IMR-90 (cell line): ENCODE data around the gene ZNHIT2. TPM values are rescaled to one million over a fixed set of nuclear protein-coding genes. Genes with fewer than 3 reads are reported as not detected.

Experiments used
- ATAC-seq: fragments of 200-7000 bp; cut with Tn5 transposase; 2 replicates; pipeline ENCODE4 v1.9.1; 2020; ENCODE audit warnings: low read depth, mild to moderate bottlenecking, moderate library complexity
- BruUV-seq: library from RNA; stranded (reverse); fragments of 400-500 nt; replicated peaks from 2 replicates; lab custom pipeline; 2021; lab: Mats Ljungman, UMichigan
- CTCF ChIA-PET: fragments of 300-600 bp; formaldehyde crosslinking; extraction: SDS; loops from one replicate; lab custom pipeline; 2021; ENCODE audit warnings: antibody characterized with exemption; lab: Yijun Ruan, JAX
- POLR2A ChIA-PET: fragments of 300-600 bp; sonication (Branson Sonifier 250); formaldehyde crosslinking; loops from one replicate; lab custom pipeline; 2022; ENCODE audit warnings: antibody characterized with exemption; ENCODE audit not compliant: unreplicated experiment; lab: Charles Lee
- DNase-seq: peaks from one replicate; pipeline ENCODE4 v3.0.0; 2013
- H2AFZ ChIP-seq: replicated peaks from 2 replicates; pipeline ENCODE3; 2013; ENCODE audit warnings: low read length, mild to moderate bottlenecking; ENCODE audit not compliant: poor library complexity
- H2AK5ac ChIP-seq: 2 replicates; pipeline ENCODE4 v1.6.1; 2013; ENCODE audit warnings: low read depth, low read length, inconsistent platforms
- H2AK9ac ChIP-seq: replicated peaks from 2 replicates; pipeline ENCODE3; 2013; ENCODE audit warnings: mild to moderate bottlenecking, low read depth, low read length, moderate library complexity; ENCODE audit not compliant: poor library complexity
- H2BK120ac ChIP-seq: 2 replicates; pipeline ENCODE4 v1.6.1; 2013; ENCODE audit warnings: low read depth, low read length, inconsistent platforms
- H2BK15ac ChIP-seq: 3 replicates; pipeline ENCODE4 v1.6.1; 2013; ENCODE audit warnings: low read depth, low read length, inconsistent platforms
- H2BK20ac ChIP-seq: 2 replicates; pipeline ENCODE4 v1.6.1; 2013; ENCODE audit warnings: low read depth, mild to moderate bottlenecking, inconsistent platforms, low read length, moderate library complexity
- H2BK5ac ChIP-seq: 2 replicates; pipeline ENCODE4 v1.6.1; 2013; ENCODE audit warnings: mild to moderate bottlenecking, low read depth, low read length, inconsistent platforms; ENCODE audit not compliant: poor library complexity, severe bottlenecking
- H3K14ac ChIP-seq: replicated peaks from 2 replicates; pipeline ENCODE4 v1.6.1; 2013; ENCODE audit warnings: low read depth, low read length, inconsistent platforms
- H3K18ac ChIP-seq: 2 replicates; pipeline ENCODE4 v1.6.1; 2013; ENCODE audit warnings: low read depth, low read length, control low read depth
- H3K23ac ChIP-seq: 2 replicates; pipeline ENCODE4 v1.6.1; 2013; ENCODE audit warnings: low read depth, low read length, inconsistent platforms
- H3K27ac ChIP-seq: 2 replicates; pipeline ENCODE4 v1.5.1; 2013; ENCODE audit warnings: mild to moderate bottlenecking, control low read depth, low read length; ENCODE audit not compliant: insufficient read depth
- H3K27me3 ChIP-seq: 2 replicates; pipeline ENCODE4 v1.6.1; 2013; ENCODE audit warnings: low read length; ENCODE audit not compliant: control insufficient read depth, insufficient read depth
- H3K36me3 ChIP-seq: 2 replicates; pipeline ENCODE4 v1.6.1; 2013; ENCODE audit warnings: low read length, mixed read lengths; ENCODE audit not compliant: control insufficient read depth, insufficient read depth
- H3K4ac ChIP-seq: 2 replicates; pipeline ENCODE4 v1.6.1; 2013; ENCODE audit warnings: low read depth, low read length, inconsistent platforms
- H3K4me1 ChIP-seq: 2 replicates; pipeline ENCODE4 v1.6.1; 2013; ENCODE audit warnings: low read length, mixed read lengths; ENCODE audit not compliant: control insufficient read depth, insufficient read depth
- H3K4me2 ChIP-seq: 2 replicates; pipeline ENCODE4 v1.6.1; 2013; ENCODE audit warnings: low read depth, mild to moderate bottlenecking, control low read depth, low read length, moderate library complexity
- H3K4me3 ChIP-seq: 2 replicates; pipeline ENCODE4 v1.5.1; 2013; ENCODE audit warnings: low read depth, mild to moderate bottlenecking, control low read depth, low read length, moderate library complexity; ENCODE audit not compliant: insufficient read depth
- H3K56ac ChIP-seq: 2 replicates; pipeline ENCODE4 v1.6.1; 2013; ENCODE audit warnings: low read length, inconsistent platforms; ENCODE audit not compliant: insufficient read depth; ENCODE audit errors: extremely low read depth
- H3K79me1 ChIP-seq, 2 experiments: 2 replicates each; pipeline ENCODE4 v1.6.1; 2013; ENCODE audit warnings: low read length in 2 of 2, inconsistent platforms in 1 of 2, low read depth in 1 of 2
- H3K9ac ChIP-seq: 2 replicates; pipeline ENCODE4 v1.6.1; 2013; ENCODE audit warnings: low read depth, low read length, control low read depth
- H3K9me1 ChIP-seq: 2 replicates; pipeline ENCODE4 v1.6.1; 2013; ENCODE audit warnings: low read length, inconsistent platforms; ENCODE audit not compliant: insufficient read depth
- H3K9me3 ChIP-seq: 2 replicates; pipeline ENCODE4 v1.6.1; 2013; ENCODE audit warnings: low read length; ENCODE audit not compliant: control insufficient read depth, insufficient read depth
- H4K20me1 ChIP-seq: 2 replicates; pipeline ENCODE4 v1.6.1; 2013; ENCODE audit warnings: low read length, inconsistent platforms; ENCODE audit not compliant: insufficient read depth
- H4K5ac ChIP-seq: 2 replicates; pipeline ENCODE4 v1.6.1; 2013; ENCODE audit warnings: mild to moderate bottlenecking, low read depth, low read length, control low read depth
- H4K8ac ChIP-seq, 2 experiments: 2 replicates each; pipeline ENCODE4 v1.6.1; 2013; ENCODE audit warnings: low read depth in 2 of 2, low read length in 2 of 2, control low read depth in 1 of 2, inconsistent platforms in 1 of 2
- H4K91ac ChIP-seq: 2 replicates; pipeline ENCODE4 v1.6.1; 2013; ENCODE audit warnings: low read depth, low read length, inconsistent platforms; ENCODE audit not compliant: insufficient read depth
- BHLHE40 ChIP-seq: fragments of 150-350 bp; IDR thresholded peaks from 2 replicates; pipeline ENCODE4 v1.6.1; 2016; ENCODE audit warnings: mild to moderate bottlenecking, low read depth, low read length
- CEBPB ChIP-seq: IDR thresholded peaks from 2 replicates; pipeline ENCODE4 v1.6.1; 2012; ENCODE audit warnings: low read depth, low read length, improper control_type of control experiment
- CHD1 ChIP-seq: IDR thresholded peaks from 2 replicates; pipeline ENCODE4 v1.6.1; 2012; ENCODE audit warnings: low read depth, low read length, improper control_type of control experiment
- FOS ChIP-seq: fragments of 150-350 bp; IDR thresholded peaks from 2 replicates; pipeline ENCODE4 v1.6.1; 2016; ENCODE audit warnings: low read depth, low read length
- MAZ ChIP-seq: IDR thresholded peaks from 2 replicates; pipeline ENCODE4 v1.6.1; 2012; ENCODE audit warnings: low read depth, mild to moderate bottlenecking, low read length, improper control_type of control experiment, moderate library complexity, borderline replicate concordance
- MXI1 ChIP-seq: IDR thresholded peaks from 2 replicates; pipeline ENCODE4 v1.6.1; 2012; ENCODE audit warnings: low read depth, mild to moderate bottlenecking, low read length, moderate library complexity, borderline replicate concordance
- NFE2L2 ChIP-seq: fragments of 150-350 bp; IDR thresholded peaks from 2 replicates; pipeline ENCODE4 v1.6.1; 2016; ENCODE audit warnings: low read depth, mild to moderate bottlenecking, low read length
- POLR2A ChIP-seq: IDR thresholded peaks from 2 replicates; pipeline ENCODE4 v1.6.1; 2012; ENCODE audit warnings: mild to moderate bottlenecking, low read depth, low read length
- RAD21 ChIP-seq: IDR thresholded peaks from 2 replicates; pipeline ENCODE4 v1.6.1; 2012; ENCODE audit warnings: low read length, improper control_type of control experiment
- RCOR1 ChIP-seq: IDR thresholded peaks from 2 replicates; pipeline ENCODE4 v1.6.1; 2012; ENCODE audit warnings: mild to moderate bottlenecking, low read length, improper control_type of control experiment; ENCODE audit not compliant: insufficient replicate concordance
- RFX5 ChIP-seq: IDR thresholded peaks from 2 replicates; pipeline ENCODE4 v1.8.0; 2012; ENCODE audit warnings: low read depth, mild to moderate bottlenecking, low read length, moderate library complexity
- SMC3 ChIP-seq: fragments of 150-350 bp; IDR thresholded peaks from 2 replicates; pipeline ENCODE4 v1.6.1; 2016; ENCODE audit warnings: low read depth, mild to moderate bottlenecking, antibody characterized with exemption, low read length, moderate library complexity
- WGBS, 2 experiments: methylation state at CpG; one replicate each; pipeline versions ENCODE4 v1.1.5 to v1.1.7; 2013; ENCODE audit warnings: missing lambda C conversion rate in 2 of 2; ENCODE audit not compliant: insufficient read length in 1 of 2; ENCODE audit errors: extremely low coverage in 2 of 2; 5-methylcytosine and 5-hydroxymethylcytosine counted together
- dilution Hi-C: fragments of 300-500 bp; cut with HindIII; formaldehyde crosslinking; loops from one replicate; pipeline ENCODE4 v1.14.3; 2018; ENCODE audit warnings: low sequenced_read_pairs; ENCODE audit not compliant: unreplicated experiment
- in situ Hi-C: fragments of 300-500 bp; cut with MboI; formaldehyde crosslinking; loops from 3 replicates; pipeline ENCODE4 v1.14.3; 2019; ENCODE audit warnings: low sequenced_read_pairs, inconsistent platforms, mixed read lengths
- intact Hi-C: fragments of 100-400 bp; cut with micrococcal nuclease; formaldehyde crosslinking; loops from 2 replicates; pipeline ENCODE4 v1.10.0; 2022
- polyA plus RNA-seq, 3 experiments: library from polyadenylated mRNA; depleted of rRNA; stranded (reverse); fragments of >200 nt; gene quantifications; 2 replicates each; pipeline ENCODE4 v1.2.3, GENCODE V29; 2012; ENCODE audit warnings: low replicate concordance in 1 of 3
- total RNA-seq: library from RNA; depleted of rRNA; stranded (reverse); fragments of >200 nt; gene quantifications from 2 replicates; pipeline ENCODE4 v1.2.3, GENCODE V29; 2012
- TF ChIP-seq, protein P1 (sequence below): fragments of 150-350 bp; IDR thresholded peaks from 2 replicates; pipeline ENCODE4 v1.6.1; 2017; ENCODE audit warnings: mild to moderate bottlenecking, antibody characterized with exemption, low read length, low read depth

ZNHIT2 gene
- total and polyA plus RNA-seq, 2 of the 4 experiments (the other 2 are of a cell fraction) = 3.9 to 5.9 TPM

DNA sequence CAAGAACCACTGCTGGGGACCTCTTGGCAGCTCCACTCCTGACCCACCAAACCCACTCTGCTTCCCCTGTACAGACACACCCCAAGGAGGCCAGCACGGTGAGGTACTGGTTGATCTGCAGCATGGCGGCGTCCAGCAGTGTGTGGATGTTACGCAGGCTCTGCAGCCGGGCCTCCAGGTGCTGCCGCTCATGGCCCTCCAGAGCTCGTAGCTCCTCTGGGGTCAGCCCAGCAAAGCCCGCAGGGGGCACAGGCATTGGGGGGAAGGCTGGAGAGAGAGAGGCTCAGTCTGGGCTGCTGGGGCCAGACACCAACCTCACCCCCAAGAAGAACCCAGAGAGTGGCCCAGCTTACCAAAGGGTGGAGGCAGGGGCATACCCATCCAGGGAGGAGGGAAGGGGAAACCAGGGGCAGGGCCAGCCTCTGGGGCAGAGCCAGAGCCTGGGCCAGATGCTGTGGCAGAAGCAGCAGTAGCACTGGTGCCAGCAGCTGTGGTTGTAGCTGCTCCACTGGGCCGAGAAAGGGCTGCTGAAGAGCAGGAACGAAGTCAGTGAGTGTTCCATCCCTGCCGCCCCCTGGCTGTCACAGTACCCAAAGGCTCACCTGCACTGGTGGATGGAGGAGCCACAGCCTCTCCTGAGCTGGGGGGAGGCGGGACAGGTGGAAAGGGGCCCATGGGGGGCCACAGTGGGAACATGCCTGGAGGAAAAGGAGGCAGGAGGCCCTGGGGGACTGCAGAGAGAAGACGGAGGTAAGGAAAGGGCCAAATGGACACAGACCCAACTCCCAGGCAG, 12.3 kb upstream of the ZNHIT2 start (continued):
- TF ChIP-seq MXI1 = no peak

DNA sequence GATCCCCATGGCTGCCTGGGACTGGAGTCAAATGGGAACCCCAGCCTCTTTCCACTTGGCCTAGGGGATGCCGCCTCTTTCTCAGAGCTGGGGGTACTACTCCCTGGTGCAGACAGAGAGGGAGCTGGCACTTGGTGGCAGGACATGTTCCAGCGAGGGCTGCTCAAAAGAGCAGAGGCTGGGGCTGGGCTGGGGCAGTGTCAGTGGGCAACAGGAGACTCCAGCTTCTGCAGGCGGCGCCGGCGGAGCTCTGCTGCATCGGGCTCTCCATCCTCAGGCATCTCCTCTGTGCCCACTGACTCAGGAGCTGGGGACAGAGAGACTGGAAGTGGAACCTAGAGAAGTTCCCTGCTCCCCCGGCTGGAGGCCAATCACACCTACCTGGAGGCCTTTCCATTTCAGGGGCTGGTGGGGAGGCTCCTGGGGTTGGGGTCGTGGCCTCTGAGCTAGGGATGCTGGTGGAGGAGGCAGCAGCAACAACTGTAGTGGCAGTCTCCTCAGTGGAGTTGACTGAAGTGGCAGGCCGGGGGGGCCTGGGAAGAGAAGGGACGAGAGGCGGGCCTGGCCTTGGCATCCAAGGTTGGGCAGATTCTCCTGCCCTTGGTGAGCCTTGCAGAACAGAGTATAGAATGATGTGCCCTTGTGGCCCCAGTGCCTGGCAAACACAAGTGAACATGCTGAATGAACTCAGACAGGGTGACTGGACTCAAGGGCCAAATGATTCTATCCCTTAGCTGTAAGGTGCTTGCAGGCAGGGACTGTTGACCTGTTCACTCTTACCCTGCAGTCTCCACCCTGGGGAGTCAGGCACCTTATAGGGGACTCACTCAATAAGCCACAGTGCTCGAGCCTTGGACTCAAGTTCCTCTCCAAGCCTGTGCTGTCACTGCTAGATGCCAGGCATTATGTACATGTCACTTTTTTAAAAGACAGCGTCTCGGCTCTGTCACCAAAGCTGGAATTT, 11.0 kb upstream of the ZNHIT2 start:
- Histone ChIP-seq H3K9me1 (peaks cover 11% of the 10 kb centered on the region), H2BK20ac (no peak overlapping the region), H3K4me2 (no peak overlapping the region), H2BK5ac (no peak overlapping the region), H3K9ac (no peak overlapping the region), H3K36me3 (peaks cover 80% of the 10 kb centered on the region), H4K8ac (no peak overlapping the region), H3K4me3 (no peak overlapping the region), H3K27me3 (no peaks in the 10 kb centered on the region), H2AK9ac (no peak overlapping the region), H3K4ac (no peak overlapping the region), H2BK15ac (no peak overlapping the region), H2AFZ (no peak overlapping the region), H2BK120ac (no peak overlapping the region), H3K18ac (no peak overlapping the region), H3K79me1 (peaks cover 25 to 62% of the 10 kb centered on the region in 2 experiments), H3K4me1 (peaks cover 6% of the 10 kb centered on the region; the same call in 1 of the 2 replicates), H3K14ac (no peak overlapping the region), H4K5ac (no peak overlapping the region), H4K20me1 (peaks cover 26% of the 10 kb centered on the region), H3K56ac (no peak overlapping the region), H4K91ac (no peak overlapping the region), H3K9me3 (no peaks in the 10 kb centered on the region), H2AK5ac (no peak overlapping the region), H3K23ac (no peak overlapping the region), H3K27ac (no peak overlapping the region)
- intact Hi-C loops = no loop called here
- 90% methylated on average over 2 of the region's 15 CpGs; no CpG with 5 or more reads in 1 of the 2 experiments for WGBS, 2 experiments
- ATAC-seq = no peak
- POLR2A ChIA-PET = no interaction called here
- dilution Hi-C loops = no loop called here
- DNase-seq = no peak
- CTCF ChIA-PET = no interaction called here
- BruUV-seq = no TSS peak
- in situ Hi-C loops = no loop called here
- no peak for TF ChIP-seq RFX5
- no peak for TF ChIP-seq FOS
- no peak for TF ChIP-seq POLR2A
- TF ChIP-seq, protein P1, sequence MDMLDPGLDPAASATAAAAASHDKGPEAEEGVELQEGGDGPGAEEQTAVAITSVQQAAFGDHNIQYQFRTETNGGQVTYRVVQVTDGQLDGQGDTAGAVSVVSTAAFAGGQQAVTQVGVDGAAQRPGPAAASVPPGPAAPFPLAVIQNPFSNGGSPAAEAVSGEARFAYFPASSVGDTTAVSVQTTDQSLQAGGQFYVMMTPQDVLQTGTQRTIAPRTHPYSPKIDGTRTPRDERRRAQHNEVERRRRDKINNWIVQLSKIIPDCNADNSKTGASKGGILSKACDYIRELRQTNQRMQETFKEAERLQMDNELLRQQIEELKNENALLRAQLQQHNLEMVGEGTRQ = no peak
- TF ChIP-seq BHLHE40 = no peak
- no peak for TF ChIP-seq MAZ
- no peak for TF ChIP-seq RAD21
- no peak for TF ChIP-seq CHD1
- TF ChIP-seq MXI1 = no peak
- TF ChIP-seq RCOR1 = no peak
- TF ChIP-seq NFE2L2 = no peak
- no peak for TF ChIP-seq CEBPB
- no peak for TF ChIP-seq SMC3
